ENCODE results near the gene FAM184B. TPM values are rescaled to one million over a fixed set of nuclear protein-coding genes. Genes with fewer than 3 reads are reported as not detected.
A peak's percentile ranks its signal among the peaks of the same experiment; 100 is the strongest.

The FAM184B gene
- total RNA-seq, 1 experiment from 2014 or later, result 0.07 TPM

DNA sequence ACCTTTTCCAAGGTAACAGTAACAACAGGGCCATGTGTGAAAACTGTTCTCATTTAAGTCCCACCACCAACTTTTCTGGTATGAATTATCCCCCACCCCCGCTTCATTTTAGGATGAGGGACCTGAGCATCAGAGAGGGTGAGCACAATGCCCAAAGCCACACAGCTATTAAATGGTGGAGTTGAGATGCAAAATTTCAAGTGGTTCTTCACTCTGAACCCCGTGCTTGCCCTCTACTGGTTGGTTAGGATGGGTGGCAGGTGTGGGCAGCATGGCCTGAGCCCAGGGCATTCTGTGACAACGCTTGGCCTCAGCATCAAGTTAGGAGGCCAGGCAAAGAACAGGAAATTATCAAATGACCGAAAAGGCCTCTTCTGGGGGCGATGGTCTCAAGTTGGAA is 133.5 kb downstream of the FAM184B start:
- intact Hi-C loops (cut with micrococcal nuclease), result no loop called here
- Histone ChIP-seq H2AFZ (ENCODE audit: low read depth, low read length, poor library complexity, severe bottlenecking) (no peak overlapping the region), H3K9ac (ENCODE audit: low read length) (no peak overlapping the region), H3K4me2 (ENCODE audit: low read length) (no peak overlapping the region), H3K4me3 (replicated peaks in 1 of 2; ENCODE audit: low read depth in 1 of 2, low read length in 2 of 2) (no peak overlapping the region), H3K27ac (ENCODE audit: low read depth, low read length) (no peak overlapping the region), H3K9me2 (ENCODE audit: insufficient read depth) (no peaks in the 10 kb centered on the region), H3K27me3 (ENCODE audit: insufficient read depth, low read length) (no peaks in the 10 kb centered on the region), H3K36me3 (ENCODE audit: control insufficient read depth in 1 of 2, insufficient read depth in 2 of 2, low read length in 2 of 2) (no peaks in the 10 kb centered on the region), H4K20me1 (ENCODE audit: insufficient read depth) (no peaks in the 10 kb centered on the region), H3K9me3 (ENCODE audit: control insufficient read depth in 1 of 2, insufficient read depth in 1 of 2, low read depth in 1 of 2, low read length in 2 of 2) (no peaks in the 10 kb centered on the region), H3K4me1 (ENCODE audit: control insufficient read depth in 1 of 2, insufficient read depth in 2 of 2, low read length in 2 of 2) (no peaks in the 10 kb centered on the region), H3K79me2 (ENCODE audit: insufficient read depth, low read length) (no peaks in the 10 kb centered on the region)
- ChIA-PET CTCF (no interaction called here), POLR2A (no interaction called here), RAD21 (ENCODE audit: low non-redundant PET in 1 of 2, low total read pairs in 2 of 2, uncharacterized antibody in 2 of 2, unreplicated experiment in 2 of 2) (no interaction called here)
- no TSS peak for BruUV-seq (replicated peaks)
- ATAC-seq, result peak; percentile 83
- TF ChIP-seq SRF (IDR thresholded peaks at IDR 0.05; ENCODE audit: low read depth) (no peak), SP1 (IDR thresholded peaks at IDR 0.05; ENCODE audit: low read depth) (no peak), CEBPB (IDR thresholded peaks at IDR 0.05; ENCODE audit: low read depth) (no peak), RAD21 (IDR thresholded peaks at IDR 0.05; ENCODE audit: low read depth) (peak; percentile 30; the same call in 1 of the 2 replicates), FOSL1 (IDR thresholded peaks at IDR 0.05; ENCODE audit: low read depth) (no peak), EGR1 (IDR thresholded peaks at IDR 0.05; ENCODE audit: low read depth) (no peak), SIN3A (IDR thresholded peaks at IDR 0.05; ENCODE audit: low read depth) (no peak), JUND (IDR thresholded peaks at IDR 0.05) (no peak), TCF7L2 (IDR thresholded peaks at IDR 0.05; ENCODE audit: borderline replicate concordance, extremely low read depth, insufficient read depth, insufficient read length) (no peak), POLR2AphosphoS5 (IDR thresholded peaks at IDR 0.05; ENCODE audit: low read depth, low read length) (no peak)
- TF ChIP-seq, protein P1, sequence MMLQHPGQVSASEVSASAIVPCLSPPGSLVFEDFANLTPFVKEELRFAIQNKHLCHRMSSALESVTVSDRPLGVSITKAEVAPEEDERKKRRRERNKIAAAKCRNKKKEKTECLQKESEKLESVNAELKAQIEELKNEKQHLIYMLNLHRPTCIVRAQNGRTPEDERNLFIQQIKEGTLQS (IDR thresholded peaks at IDR 0.05), result no peak
- TF ChIP-seq, protein P2, sequence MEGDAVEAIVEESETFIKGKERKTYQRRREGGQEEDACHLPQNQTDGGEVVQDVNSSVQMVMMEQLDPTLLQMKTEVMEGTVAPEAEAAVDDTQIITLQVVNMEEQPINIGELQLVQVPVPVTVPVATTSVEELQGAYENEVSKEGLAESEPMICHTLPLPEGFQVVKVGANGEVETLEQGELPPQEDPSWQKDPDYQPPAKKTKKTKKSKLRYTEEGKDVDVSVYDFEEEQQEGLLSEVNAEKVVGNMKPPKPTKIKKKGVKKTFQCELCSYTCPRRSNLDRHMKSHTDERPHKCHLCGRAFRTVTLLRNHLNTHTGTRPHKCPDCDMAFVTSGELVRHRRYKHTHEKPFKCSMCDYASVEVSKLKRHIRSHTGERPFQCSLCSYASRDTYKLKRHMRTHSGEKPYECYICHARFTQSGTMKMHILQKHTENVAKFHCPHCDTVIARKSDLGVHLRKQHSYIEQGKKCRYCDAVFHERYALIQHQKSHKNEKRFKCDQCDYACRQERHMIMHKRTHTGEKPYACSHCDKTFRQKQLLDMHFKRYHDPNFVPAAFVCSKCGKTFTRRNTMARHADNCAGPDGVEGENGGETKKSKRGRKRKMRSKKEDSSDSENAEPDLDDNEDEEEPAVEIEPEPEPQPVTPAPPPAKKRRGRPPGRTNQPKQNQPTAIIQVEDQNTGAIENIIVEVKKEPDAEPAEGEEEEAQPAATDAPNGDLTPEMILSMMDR (IDR thresholded peaks at IDR 0.05 in 2 of 3, conservative IDR thresholded peaks at IDR 0.05 in 1 of 3; ENCODE audit: borderline replicate concordance in 1 of 3, insufficient read depth in 1 of 3, low read depth in 2 of 3, low read length in 2 of 3), result peak in 2 of 3 experiments; percentile 33 to 36; a peak in 3 of 6 replicates
- TF ChIP-seq, protein P3, sequence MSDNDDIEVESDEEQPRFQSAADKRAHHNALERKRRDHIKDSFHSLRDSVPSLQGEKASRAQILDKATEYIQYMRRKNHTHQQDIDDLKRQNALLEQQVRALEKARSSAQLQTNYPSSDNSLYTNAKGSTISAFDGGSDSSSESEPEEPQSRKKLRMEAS (IDR thresholded peaks at IDR 0.05), result no peak
- DNase-seq (ENCODE audit: low read depth, low spot score), result no peak

All from HCT116 (cell line).